GM12878 (cell line): ENCODE measurements around the gene PPP1R12B. TPM values are rescaled to one million over a fixed set of nuclear protein-coding genes. Genes with fewer than 3 reads are reported as not detected.
"Not testable (repeated sequence)": the region's sequence is repeated elsewhere in the genome, so short reads cannot be mapped to it uniquely, and the experiment has no call there.

Source experiments
- ATAC-seq: fragments of 200-7000 bp; cut with Tn5 transposase; 3 replicates; pipeline ENCODE4 v1.9.1; 2020; ENCODE audit warnings: mild to moderate bottlenecking, moderate library complexity
- BruUV-seq: library from RNA; stranded (reverse); fragments of 400-500 nt; replicated peaks from 2 replicates; lab custom pipeline; 2021; lab: Mats Ljungman, UMichigan
- CTCF ChIA-PET: fragments of 300-600 bp; sonication (Branson Sonifier 250); formaldehyde crosslinking; extraction: SDS; loops from one replicate; lab custom pipeline; 2021; ENCODE audit warnings: inconsistent platforms; lab: Yijun Ruan, JAX
- POLR2A ChIA-PET: fragments of 350-600 bp; formaldehyde crosslinking; extraction: SDS; loops from one replicate; lab custom pipeline; 2021; ENCODE audit warnings: inconsistent platforms; lab: Charles Lee
- RAD21 ChIA-PET: fragments of 300-600 bp; sonication (Branson Sonifier 250); formaldehyde crosslinking; loops from one replicate; lab custom pipeline; 2023; ENCODE audit warnings: antibody characterized with exemption; ENCODE audit not compliant: unreplicated experiment; lab: Charles Lee
- SMC1A ChIA-PET: fragments of 300-600 bp; sonication (Branson Sonifier 250); formaldehyde crosslinking; loops from one replicate; lab custom pipeline; 2023; ENCODE audit not compliant: unreplicated experiment, uncharacterized antibody; lab: Charles Lee
- DNase-seq: peaks from one replicate; pipeline ENCODE4 v3.0.0-alpha.2; 2011; ENCODE audit warnings: low read depth, low spot score
- FAIRE-seq: peaks from 3 replicates; lab custom pipeline; 2011; peaks lifted over from hg19 to GRCh38; lab: Jason Lieb, UNC
- H2AFZ ChIP-seq: 2 replicates; pipeline ENCODE4 v1.6.0; 2011; ENCODE audit warnings: low read depth, low read length, control low read depth; ENCODE audit not compliant: control insufficient read depth
- H3K27ac ChIP-seq: 2 replicates; pipeline ENCODE4 v1.5.1; 2011; ENCODE audit warnings: control low read depth; ENCODE audit not compliant: control insufficient read depth, insufficient read depth
- H3K27me3 ChIP-seq, 2 experiments: replicated peaks in 1 of 2; 2 replicates each; pipeline versions ENCODE4 v1.6.0 to v1.6.1; 2011; ENCODE audit warnings: low read length in 1 of 2; ENCODE audit not compliant: control insufficient read depth in 2 of 2, insufficient read depth in 2 of 2
- H3K36me3 ChIP-seq, 2 experiments: 2 replicates each; pipeline ENCODE4 v1.5.1; 2011; ENCODE audit warnings: low read length in 1 of 2; ENCODE audit not compliant: control insufficient read depth in 2 of 2, insufficient read depth in 2 of 2
- H3K4me1 ChIP-seq: 2 replicates; pipeline ENCODE4 v1.6.1; 2011; ENCODE audit warnings: mild to moderate bottlenecking, low read length, moderate library complexity, mixed read lengths; ENCODE audit not compliant: control insufficient read depth, insufficient read depth
- H3K4me2 ChIP-seq: 2 replicates; pipeline ENCODE4 v1.6.0; 2011; ENCODE audit warnings: control low read depth; ENCODE audit not compliant: control insufficient read depth, insufficient read depth
- H3K4me3 ChIP-seq: fragments of 200-600 bp; sonication (generic); 2 replicates; pipeline ENCODE4 v1.5.1; 2016
- H3K79me2 ChIP-seq: 2 replicates; pipeline ENCODE4 v1.6.0; 2011; ENCODE audit warnings: low read length; ENCODE audit not compliant: control insufficient read depth, insufficient read depth
- H3K9ac ChIP-seq: 2 replicates; pipeline ENCODE4 v1.8.0; 2011; ENCODE audit warnings: low read length, control low read depth, mixed read lengths; ENCODE audit not compliant: control insufficient read depth, insufficient read depth
- H3K9me3 ChIP-seq: replicated peaks from 3 replicates; pipeline ENCODE4 v1.5.1; 2011; ENCODE audit warnings: mild to moderate bottlenecking, low read length; ENCODE audit not compliant: control insufficient read depth, insufficient read depth
- H4K20me1 ChIP-seq: 2 replicates; pipeline ENCODE4 v1.6.0; 2011; ENCODE audit not compliant: control insufficient read depth, insufficient read depth
- GABPA ChIP-seq: IDR thresholded peaks from 2 replicates; pipeline ENCODE4 v1.6.1; 2014; ENCODE audit warnings: antibody characterized with exemption, low read depth, mild to moderate bottlenecking, inconsistent platforms
- JUNB ChIP-seq: IDR thresholded peaks from 2 replicates; pipeline ENCODE4 v1.6.1; 2016; ENCODE audit warnings: antibody characterized with exemption, mild to moderate bottlenecking
- MEF2B ChIP-seq: fragments of 450-650 bp; IDR thresholded peaks from 2 replicates; pipeline ENCODE4 v1.6.1; 2018; ENCODE audit warnings: mild to moderate bottlenecking, moderate library complexity; ENCODE audit not compliant: partially characterized antibody, poor library complexity, severe bottlenecking
- PAX5 ChIP-seq: IDR thresholded peaks from 2 replicates; pipeline ENCODE4 v1.6.1; 2011; ENCODE audit warnings: low read depth, low read length, borderline replicate concordance
- SREBF1 ChIP-seq: IDR thresholded peaks from 2 replicates; pipeline ENCODE4 v1.6.1; 2012; ENCODE audit warnings: mild to moderate bottlenecking, low read length
- STAT3 ChIP-seq: IDR thresholded peaks from 2 replicates; pipeline ENCODE4 v1.6.1; 2011; ENCODE audit warnings: low read depth, low read length, improper control_type of control experiment
- TCF3 ChIP-seq: IDR thresholded peaks from 2 replicates; pipeline ENCODE4 v1.6.1; 2012; ENCODE audit warnings: low read depth, mild to moderate bottlenecking, low read length, borderline replicate concordance; ENCODE audit not compliant: insufficient read depth
- YY1 ChIP-seq: IDR thresholded peaks from 2 replicates; pipeline ENCODE4 v1.6.1; 2011; ENCODE audit warnings: low read depth, mild to moderate bottlenecking, low read length
- WGBS: methylation state at CpG from one replicate; pipeline ENCODE4 v1.1.6; 2016; ENCODE audit warnings: low lambda C conversion rate; ENCODE audit not compliant: insufficient replicate concordance, insufficient coverage; ENCODE audit errors: missing lambda C conversion rate; 5-methylcytosine and 5-hydroxymethylcytosine counted together
- in situ Hi-C: fragments of 300-500 bp; cut with MboI; formaldehyde crosslinking; loops from 9 replicates; pipeline ENCODE4 v1.14.3; 2018; ENCODE audit warnings: mixed read lengths
- intact Hi-C: fragments of 100-400 bp; cut with micrococcal nuclease; formaldehyde crosslinking; loops from one replicate; pipeline ENCODE4 v1.14.2; 2022; ENCODE audit not compliant: unreplicated experiment
- polyA plus RNA-seq, 11 experiments: library from polyadenylated mRNA; depleted of rRNA in 4 of 11; unstranded in 6 of 11; stranded (reverse) in 5 of 11; fragments of >200 nt; fragmentation: Nextera tagmentation in 4 of 11; fragmentation: Illumina TruSeq in 1 of 11; extraction: Ambion mirVana in 4 of 11; extraction: Trizol in 1 of 11; gene quantifications; 1 replicate in 1 of 11; 2 replicates in 10 of 11; pipeline versions ENCODE4 v1.2.1 to v1.2.3, GENCODE V29; 2011 to 2016; ENCODE audit warnings: inconsistent platforms in 2 of 11, missing spikeins in 2 of 11, low read depth in 1 of 11
- total RNA-seq, 4 experiments: library from RNA; depleted of rRNA in 3 of 4; stranded (reverse); fragments of >200 nt in 3 of 4; fragmentation: Illumina TruSeq in 1 of 4; extraction: Trizol in 1 of 4; gene quantifications; 2 replicates each; pipeline versions ENCODE4 v1.2.1 to v1.2.3, GENCODE V29; 2013 to 2021
- TF ChIP-seq, protein P1 (sequence below): fragments of 150-350 bp; IDR thresholded peaks from 2 replicates; pipeline ENCODE4 v1.6.1; 2014; ENCODE audit warnings: mild to moderate bottlenecking, low read depth, low read length
- TF ChIP-seq, protein P2 (sequence below): IDR thresholded peaks from 2 replicates; pipeline ENCODE4 v1.6.1; 2012; ENCODE audit warnings: mild to moderate bottlenecking, low read depth, low read length

PPP1R12B gene
- total and polyA plus RNA-seq, 10 of the 15 experiments (the other 5 are each of a cell fraction or from before 2014, with no cell fraction given), result 0.29 to 9.4 (median 4.7) TPM

DNA sequence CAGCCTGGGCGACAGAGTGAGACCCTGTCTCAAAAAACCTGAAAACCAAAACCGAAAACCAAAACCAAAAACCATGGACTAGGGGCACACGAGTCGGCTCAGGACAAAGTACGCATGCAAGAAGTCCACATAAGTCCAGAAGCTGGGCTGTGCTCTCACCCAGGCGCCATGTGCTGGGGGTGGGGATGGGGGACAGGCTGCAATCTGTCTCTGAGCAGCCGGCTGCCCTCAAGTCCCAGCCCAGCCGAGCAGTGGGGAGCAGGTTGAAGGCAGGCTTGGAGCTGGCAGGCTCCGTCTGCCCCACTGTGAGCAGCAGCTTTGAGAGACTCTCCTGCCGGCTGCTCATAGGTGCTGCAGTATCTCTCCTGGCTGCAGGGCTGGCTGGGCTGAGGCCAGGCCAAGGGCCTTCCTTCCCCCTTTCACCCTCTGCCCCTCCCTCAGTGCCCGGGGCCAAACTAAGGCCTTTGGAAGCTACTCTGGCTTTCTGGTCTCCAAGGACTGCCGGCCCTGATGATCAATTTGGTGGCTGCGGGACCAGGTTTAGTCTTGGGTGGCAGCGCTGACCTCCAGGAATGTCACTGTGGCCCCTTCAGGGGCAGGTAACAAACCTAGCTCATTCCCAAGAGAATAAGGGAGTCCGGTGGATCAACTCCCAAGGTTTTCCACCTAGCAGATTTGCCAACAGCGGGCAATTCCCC, 289.0 kb downstream of the PPP1R12B start:
- BruUV-seq, H3K4me1 ChIP-seq, H3K27me3 ChIP-seq, H3K9me3 ChIP-seq, intact Hi-C loops, H4K20me1 ChIP-seq, H3K79me2 ChIP-seq, H3K4me3 ChIP-seq, FAIRE-seq, in situ Hi-C loops, SMC1A ChIA-PET, H3K27ac ChIP-seq, H3K36me3 ChIP-seq, POLR2A ChIA-PET, H2AFZ ChIP-seq, H3K9ac ChIP-seq, H3K4me2 ChIP-seq, DNase-seq: not testable (repeated sequence)
- ChIA-PET CTCF (interaction anchor here (1.2 kb wide), 1 partner anchor 21 kb away, joined by 6 read pairs; no protein-coding TSS in a partner anchor), RAD21 (interaction anchor here (0.6 kb wide), 1 partner anchor 83 kb away, joined by 3 read pairs; no protein-coding TSS in a partner anchor)
- 41% methylated on average over 16 of the region's 16 CpGs for WGBS
- peak; percentile 36; the same call in 2 of the 3 replicates for ATAC-seq

DNA sequence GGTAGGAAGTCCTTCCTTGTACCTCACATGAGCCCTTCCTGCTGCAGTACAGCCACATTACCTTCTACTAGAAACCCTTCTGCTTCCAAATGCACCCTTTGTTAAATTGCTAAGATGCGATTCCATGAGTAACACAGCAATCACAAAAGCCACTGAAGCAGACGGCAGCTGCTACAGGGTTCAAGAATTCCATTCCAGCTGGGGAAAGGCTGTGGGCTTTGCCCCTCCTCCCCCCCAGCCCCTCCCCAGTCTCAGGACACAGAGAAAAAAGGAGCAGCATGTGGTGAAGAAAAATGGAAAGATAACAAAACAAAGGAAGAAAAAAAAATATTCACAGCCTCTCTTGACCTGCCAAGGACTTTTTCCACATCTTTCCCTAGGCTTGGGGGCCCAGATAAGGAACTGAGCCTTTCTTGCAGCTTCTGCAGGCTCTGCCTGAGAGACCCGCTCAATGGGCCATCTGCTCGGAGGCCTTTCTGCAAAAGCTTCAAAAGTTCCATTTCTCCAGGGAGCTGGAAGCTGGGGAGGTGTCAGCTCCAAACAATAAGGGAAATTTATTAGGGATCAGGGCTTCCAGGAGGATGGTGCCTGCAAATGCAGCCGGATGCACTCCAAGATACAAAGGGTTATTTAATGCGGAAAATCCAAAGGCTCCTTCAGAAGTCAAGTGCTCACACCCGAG, 289.7 kb downstream of the PPP1R12B start:
- intact Hi-C loops, result no loop called here
- Histone ChIP-seq H3K27me3 (peaks cover 0 to 2% of the 10 kb centered on the region in 2 experiments; a peak in 3 of 4 replicates), H3K4me2 (no peak overlapping the region), H2AFZ (no peak overlapping the region), H3K4me1 (no peaks in the 10 kb centered on the region), H3K9me3 (no peaks in the 10 kb centered on the region), H3K36me3 (no peaks in the 10 kb centered on the region), H4K20me1 (no peaks in the 10 kb centered on the region), H3K27ac (no peak overlapping the region), H3K4me3 (no peak overlapping the region), H3K9ac (no peak overlapping the region), H3K79me2 (no peaks in the 10 kb centered on the region)
- ATAC-seq, result no peak
- TF ChIP-seq JUNB (no peak), TCF3 (no peak), YY1 (no peak), MEF2B (no peak), STAT3 (no peak), SREBF1 (no peak), PAX5 (no peak), GABPA (no peak)
- TF ChIP-seq, protein P1, sequence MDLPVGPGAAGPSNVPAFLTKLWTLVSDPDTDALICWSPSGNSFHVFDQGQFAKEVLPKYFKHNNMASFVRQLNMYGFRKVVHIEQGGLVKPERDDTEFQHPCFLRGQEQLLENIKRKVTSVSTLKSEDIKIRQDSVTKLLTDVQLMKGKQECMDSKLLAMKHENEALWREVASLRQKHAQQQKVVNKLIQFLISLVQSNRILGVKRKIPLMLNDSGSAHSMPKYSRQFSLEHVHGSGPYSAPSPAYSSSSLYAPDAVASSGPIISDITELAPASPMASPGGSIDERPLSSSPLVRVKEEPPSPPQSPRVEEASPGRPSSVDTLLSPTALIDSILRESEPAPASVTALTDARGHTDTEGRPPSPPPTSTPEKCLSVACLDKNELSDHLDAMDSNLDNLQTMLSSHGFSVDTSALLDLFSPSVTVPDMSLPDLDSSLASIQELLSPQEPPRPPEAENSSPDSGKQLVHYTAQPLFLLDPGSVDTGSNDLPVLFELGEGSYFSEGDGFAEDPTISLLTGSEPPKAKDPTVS, result no peak
- TF ChIP-seq, protein P2, sequence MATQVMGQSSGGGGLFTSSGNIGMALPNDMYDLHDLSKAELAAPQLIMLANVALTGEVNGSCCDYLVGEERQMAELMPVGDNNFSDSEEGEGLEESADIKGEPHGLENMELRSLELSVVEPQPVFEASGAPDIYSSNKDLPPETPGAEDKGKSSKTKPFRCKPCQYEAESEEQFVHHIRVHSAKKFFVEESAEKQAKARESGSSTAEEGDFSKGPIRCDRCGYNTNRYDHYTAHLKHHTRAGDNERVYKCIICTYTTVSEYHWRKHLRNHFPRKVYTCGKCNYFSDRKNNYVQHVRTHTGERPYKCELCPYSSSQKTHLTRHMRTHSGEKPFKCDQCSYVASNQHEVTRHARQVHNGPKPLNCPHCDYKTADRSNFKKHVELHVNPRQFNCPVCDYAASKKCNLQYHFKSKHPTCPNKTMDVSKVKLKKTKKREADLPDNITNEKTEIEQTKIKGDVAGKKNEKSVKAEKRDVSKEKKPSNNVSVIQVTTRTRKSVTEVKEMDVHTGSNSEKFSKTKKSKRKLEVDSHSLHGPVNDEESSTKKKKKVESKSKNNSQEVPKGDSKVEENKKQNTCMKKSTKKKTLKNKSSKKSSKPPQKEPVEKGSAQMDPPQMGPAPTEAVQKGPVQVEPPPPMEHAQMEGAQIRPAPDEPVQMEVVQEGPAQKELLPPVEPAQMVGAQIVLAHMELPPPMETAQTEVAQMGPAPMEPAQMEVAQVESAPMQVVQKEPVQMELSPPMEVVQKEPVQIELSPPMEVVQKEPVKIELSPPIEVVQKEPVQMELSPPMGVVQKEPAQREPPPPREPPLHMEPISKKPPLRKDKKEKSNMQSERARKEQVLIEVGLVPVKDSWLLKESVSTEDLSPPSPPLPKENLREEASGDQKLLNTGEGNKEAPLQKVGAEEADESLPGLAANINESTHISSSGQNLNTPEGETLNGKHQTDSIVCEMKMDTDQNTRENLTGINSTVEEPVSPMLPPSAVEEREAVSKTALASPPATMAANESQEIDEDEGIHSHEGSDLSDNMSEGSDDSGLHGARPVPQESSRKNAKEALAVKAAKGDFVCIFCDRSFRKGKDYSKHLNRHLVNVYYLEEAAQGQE, result no peak
- DNase-seq, result no peak
- ChIA-PET RAD21 (no interaction called here), POLR2A (no interaction called here), CTCF (interaction anchor here (1.2 kb wide), 1 partner anchor 20 kb away, joined by 6 read pairs; no protein-coding TSS in a partner anchor), SMC1A (no interaction called here)
- in situ Hi-C loops, result no loop called here
- 52% methylated on average over 7 of the region's 7 CpGs for WGBS
- FAIRE-seq, result no peak
- BruUV-seq, result no TSS peak
